GM21717 (cell line): Measurements from ENCODE around the gene TCP11L2.
"Not testable (repeated sequence)": the region's sequence is repeated elsewhere in the genome, so short reads cannot be mapped to it uniquely, and the experiment has no call there.

ENCODE experiments used
- ATAC-seq: cut with Tn5 transposase; IDR thresholded peaks from one replicate; pipeline ENCODE4 v1.9.1; 2021; ENCODE audit warnings: mild to moderate bottlenecking, moderate library complexity; ENCODE audit not compliant: unreplicated experiment

The TCP11L2 gene

DNA sequence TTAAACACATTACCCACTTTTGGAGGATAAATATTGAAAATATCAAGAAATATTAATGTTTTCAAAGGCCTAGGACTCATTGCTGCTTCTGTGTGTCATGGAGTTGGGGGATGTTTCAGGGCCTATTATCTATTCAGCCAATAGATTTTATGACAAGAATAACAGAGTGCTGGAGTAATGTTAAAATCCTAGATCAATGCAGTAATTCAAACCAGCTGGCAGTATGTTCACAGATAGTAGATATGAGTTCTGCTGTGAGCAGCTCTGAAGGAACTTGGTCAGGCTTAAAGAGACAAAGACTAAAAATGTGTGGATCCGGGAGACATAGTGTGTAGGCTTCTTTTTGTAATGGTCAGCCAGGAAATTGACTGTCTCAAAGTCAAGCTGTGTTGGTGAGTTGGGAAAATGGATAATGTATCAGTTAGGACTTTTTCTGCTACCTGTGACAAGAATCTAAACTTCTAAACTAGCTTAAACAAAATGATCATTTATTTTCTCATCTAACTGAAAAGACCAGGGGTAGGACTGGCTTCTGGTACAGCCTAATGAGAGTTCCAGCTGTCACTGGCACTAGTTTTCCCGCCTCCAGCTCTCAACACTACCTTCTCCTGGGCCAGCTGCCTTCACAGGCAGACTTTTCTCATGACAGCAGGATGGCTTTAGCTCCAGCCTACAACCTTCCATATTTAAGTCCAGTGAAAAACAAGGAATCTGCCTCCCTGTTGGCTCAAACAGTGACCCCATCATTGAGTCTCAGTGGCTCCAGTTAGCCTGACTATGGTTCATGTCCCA is 38.7 kb downstream of the TCP11L2 start:
- ATAC-seq, result no peak

DNA sequence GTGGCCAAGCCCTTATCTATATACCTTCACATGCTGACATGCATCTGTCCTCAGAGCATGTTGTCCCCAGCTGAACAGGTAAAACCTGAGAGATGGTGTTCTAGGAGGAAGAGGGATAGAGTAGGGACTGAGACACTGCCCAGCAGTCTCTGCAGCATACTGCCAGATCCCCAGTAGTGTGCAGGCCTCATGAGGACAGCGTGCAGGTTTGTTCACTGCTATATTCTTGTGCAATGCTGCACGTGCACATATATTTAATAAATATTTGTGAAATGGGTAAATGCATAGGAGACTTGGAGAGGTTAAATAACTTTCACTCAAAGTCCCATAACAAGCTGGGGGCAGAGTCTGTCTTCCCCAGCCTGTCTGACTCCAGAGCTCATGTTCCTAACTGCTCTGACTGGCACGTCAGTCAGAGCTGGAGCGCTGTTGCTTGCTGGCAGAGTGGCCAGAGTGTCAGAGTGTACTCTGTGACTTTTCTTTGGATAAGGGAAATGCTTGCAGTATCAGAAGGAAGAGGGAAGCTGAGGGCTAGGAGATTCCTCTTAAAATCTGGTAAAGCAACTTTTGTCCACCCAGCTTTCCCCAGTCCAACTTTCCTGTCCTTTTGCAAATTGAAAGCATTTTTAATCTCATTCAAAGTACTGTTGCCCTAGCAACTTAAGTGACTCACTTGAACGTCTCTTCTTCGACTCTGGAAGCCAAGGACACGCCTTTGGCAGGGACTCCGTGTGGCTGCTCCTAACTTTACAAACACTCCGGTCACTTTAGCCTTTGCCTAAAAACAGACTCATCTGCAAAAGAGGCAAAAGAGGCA is 40.1 kb downstream of the TCP11L2 start:
- ATAC-seq, result no peak

DNA sequence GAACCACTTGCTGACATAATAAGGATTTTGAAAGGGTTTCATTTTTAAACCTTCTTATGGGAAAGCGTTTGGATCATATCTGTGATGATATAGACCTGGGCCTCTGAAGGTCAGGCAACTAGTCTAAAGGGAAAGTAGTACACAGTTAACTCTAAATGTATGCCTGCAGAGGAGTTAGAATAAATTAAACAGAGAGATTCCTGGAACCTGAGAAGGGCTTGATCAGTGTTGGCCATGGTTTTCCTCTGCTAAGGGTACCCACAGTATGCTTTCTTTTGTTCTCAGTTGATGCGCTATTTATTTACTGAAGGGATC is 40.6 kb downstream of the TCP11L2 start:
- ATAC-seq, result no peak

DNA sequence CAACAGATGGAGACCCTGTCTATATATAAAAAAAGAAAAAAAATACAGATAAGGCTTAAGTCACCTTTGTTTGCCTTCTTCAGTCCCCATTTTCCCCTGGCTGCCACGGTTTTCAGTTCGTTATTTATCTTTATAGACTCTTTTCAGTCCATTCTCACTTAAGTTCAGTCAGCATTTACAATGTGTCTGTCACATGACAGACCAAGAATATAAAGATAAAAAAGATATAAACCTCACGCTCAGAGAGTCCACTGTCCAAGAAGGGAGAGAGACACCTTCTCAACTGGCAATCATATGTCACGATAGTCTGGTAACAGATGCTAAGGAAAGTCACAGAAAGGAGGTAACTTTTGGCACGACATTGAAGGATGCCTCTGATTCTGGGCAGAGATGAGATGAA is 41.6 kb downstream of the TCP11L2 start:
- ATAC-seq, result no peak

DNA sequence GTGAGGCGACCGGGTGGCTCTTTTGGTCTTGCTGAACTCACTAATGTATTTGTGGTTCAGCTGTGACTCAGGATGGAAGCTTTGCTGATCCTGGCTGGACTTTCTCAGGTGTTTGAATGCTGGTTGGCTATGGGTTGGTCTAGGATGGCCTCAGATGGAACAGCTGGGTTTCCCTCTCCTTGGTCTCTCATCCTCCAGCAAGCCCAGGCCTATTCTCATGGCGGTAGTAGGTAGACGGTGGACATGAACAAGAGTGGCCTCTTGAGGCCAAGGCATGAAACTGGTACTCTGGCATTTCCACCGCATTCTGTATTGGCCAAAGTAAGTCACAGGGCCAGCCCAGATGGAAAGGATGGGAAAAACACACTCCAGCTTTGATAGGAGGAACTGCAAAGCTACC is 43.2 kb downstream of the TCP11L2 start:
- ATAC-seq, result no peak

DNA sequence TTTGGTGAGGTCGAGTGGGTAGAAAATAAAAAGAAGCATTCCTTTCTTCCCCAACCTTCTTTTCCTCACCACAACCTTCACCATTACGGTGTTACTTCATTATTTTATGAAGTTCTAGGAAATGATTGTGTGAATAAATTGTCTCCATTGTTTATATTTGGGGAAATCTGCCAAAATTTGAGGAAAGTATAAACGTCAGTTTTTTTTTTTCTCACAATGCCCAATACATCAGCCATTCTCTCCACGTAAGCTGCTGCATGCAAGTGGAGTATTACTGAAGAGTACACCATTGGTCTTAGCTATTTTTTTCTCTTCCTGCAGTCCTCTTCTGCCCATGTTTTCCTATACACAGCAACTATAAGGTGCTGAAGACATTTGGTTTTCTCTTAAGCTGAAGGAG is 45.9 kb downstream of the TCP11L2 start:
- no peak for ATAC-seq

DNA sequence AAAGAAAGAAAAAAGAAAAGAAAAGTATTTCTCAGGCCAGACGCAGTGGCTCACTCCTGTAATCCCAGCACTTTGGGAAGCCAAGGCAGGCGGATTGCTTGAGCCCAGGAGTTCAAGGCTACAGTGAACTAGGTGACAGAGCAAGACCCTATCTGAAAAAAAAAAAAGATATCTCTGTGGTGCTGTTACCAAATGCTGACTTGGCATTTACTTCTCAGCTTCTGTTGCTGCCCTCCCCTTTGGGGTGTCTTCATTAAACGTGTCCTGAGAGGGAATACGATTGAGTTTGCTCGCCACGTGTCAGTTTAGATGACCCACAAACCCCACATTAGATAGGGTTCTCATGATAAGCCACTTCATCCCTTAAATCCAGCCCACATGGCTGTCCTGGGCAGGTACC is 50.6 kb downstream of the TCP11L2 start:
- no peak for ATAC-seq

DNA sequence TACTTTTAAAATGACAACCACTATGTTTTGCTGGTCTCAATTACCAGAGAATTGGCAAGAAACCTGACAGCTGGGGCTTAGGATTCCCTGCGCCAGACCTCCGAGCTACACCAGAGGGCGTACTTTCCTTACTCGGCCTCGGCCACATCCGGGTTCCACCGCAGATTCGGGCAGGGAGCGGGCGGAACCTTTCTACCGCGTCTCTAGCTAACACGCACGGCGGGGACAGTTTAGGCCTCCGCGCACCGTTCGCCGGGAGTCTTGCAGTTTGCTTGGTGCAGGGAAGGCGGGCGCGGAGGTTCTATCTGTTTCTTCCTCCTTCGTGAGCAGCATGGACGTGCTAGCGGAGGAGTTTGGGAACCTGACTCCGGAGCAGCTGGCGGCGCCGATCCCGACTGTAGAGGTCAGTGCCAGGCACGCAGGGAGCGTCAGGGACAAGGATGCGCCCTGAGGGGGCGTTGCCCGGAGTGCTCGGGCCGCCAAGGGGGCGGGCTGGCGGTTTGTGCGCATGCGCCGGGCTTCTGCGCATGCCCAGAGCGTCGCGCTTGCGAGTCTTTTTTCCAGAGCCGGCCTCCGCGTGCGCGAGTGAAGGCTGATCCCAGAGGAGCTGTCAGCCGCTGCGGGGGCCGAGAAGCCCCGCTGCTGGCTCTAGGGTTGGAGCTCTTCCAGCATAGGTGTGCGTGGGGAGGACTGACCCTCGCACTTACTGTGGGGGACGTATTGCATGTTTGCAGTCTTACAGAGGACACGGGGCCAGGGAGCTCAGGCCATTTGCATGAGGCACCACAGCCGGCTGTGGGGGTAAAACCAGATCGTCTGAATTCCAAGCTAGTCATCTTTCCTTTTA is 55.2 kb downstream of the TCP11L2 start, which contains the start of gene POLR3B:
POLR3B (plus strand) TSS at position 200 of the 847 bp plus-strand sequence; CDS start at position 332, 132 bp downstream.
- peak; percentile 90 for ATAC-seq

DNA sequence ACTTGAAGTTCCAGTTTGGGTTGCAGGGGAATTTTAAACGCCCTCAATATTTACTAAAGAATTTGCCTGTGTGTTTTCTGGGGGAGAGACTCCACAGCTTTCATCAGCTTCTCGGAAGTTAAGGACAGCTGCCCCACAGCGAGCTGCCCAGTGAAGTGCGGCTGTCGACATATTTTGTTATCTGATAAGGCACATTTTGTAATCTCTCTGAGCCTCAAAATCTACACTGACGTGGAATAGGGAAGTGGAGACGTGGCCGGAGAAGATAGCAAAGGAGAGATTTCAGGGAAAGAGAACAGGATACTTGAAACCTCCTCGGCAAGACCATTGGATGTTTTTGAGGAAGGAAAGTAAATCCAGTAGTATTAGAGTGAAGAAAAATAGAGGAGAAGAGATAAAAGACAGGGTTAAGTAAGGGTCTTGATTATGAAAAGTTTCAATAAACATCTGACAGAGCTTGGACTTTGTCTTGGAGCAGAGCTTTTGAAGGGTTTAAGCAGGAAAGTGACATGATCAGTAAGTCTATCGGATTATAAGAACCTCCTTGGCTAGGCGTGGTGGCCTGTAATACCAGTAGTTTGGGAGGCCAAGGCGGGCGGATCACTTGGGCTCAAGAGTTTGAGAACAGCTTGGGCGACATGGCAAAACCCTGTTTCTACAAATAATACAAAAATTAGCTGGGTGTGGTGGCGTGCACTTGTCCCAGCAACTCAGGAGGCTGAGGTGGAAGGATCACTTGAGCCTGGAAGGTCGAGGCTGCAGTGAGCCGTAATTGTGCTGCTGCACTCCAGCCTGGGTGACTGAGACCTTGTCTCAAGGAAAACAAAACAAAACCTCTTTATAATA is 56.1 kb downstream of the TCP11L2 start:
- ATAC-seq, result peak; percentile 10

DNA sequence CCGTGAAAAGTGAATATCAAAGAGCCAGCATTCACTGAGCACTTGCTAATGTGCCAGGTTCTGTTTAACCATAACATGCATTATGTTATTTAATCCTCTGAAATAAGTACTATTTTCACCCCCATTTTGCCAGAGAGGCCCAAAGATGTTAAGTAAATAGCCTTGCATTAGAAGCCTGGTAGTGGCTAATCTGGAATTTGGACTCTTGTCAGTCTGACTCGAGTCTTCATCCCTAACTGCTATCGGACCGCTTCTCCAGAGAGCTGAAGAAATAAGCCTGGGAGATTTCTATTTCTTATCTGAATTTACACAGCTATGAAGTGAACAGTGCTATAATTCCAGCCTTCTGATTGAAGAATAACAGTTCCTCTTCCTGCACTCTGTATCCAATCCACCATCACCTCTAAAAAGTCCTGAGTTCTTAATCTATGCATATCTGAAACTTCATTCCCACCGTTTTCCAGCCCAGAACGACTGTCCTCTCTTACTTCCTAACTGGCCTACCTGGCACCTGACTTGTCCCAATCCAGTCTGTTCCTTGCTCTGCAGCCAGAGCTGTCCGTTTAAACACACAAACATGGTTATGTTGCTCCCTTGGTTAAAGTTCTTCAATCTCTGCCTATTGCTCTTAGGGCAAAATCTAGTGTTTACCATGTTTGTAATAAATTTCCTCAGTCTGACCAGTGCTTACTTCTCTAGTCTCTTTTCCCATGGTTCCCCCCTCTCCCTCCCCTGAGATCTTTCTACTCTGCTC is 57.3 kb downstream of the TCP11L2 start:
- no peak for ATAC-seq

DNA sequence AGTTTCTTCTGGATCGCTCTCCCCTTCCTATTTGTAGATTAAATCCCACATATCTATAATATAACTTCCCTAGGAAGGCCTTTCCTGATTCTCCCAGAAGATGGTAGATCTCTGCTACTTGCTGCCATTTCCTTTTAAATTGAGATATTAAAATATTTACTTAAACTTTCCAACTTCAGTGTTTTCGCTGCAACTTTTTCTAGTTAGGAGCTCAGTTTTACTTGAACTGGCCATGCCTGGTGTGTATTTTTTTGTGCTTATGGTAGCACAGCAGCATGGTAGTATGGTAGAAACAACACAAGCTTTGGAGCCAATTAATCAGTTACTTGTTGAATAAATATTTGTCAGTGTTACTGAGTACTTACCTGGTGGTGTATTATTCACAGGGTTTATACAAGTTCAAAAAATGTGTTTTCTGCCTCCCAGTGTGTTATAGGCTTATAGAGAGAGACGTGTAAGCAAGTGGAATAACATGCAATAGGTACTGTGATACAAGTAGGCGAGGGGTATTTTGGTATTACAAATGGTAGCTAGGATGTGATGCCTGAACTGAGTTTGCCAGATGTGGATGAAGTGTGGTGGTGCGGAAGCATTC is 58.0 kb downstream of the TCP11L2 start:
- no peak for ATAC-seq

DNA sequence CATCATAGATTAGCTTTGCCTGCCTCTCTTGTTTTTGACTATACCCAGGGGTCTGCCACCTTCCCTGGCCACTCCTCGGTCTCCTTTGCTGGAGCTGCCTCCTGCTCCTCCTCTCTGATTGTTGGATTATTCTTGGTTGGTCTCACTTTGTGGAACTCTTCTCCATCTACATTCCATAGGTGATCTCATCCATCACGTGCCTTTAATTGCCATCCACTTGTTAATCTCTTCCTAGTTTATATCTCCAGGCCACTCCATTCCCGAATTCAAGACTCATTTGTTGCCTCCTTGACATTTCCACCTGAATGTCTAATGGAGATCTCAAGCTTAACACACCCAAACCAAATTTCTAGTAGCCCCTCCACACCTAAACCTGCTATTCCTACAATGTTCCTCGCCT is 60.4 kb downstream of the TCP11L2 start:
- no peak for ATAC-seq

DNA sequence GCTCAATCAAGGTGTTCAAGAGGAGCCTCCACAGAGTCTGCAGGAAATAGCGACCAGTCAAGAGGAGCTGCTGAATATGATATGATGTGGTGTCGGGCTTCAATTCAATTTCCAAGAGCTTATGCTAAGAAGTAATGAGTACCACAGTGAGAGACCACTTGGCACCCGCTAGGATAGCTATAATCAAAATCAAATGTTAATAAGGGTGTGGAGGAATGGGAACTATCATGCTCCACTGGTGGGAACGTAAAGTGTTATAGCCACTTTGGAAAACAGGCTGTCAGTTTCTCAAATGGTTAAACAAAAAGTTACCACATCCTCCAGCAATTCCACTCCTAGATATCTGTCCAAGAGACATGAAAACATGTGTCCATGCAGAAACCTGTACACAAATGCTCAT is 61.7 kb downstream of the TCP11L2 start:
- no peak for ATAC-seq

DNA sequence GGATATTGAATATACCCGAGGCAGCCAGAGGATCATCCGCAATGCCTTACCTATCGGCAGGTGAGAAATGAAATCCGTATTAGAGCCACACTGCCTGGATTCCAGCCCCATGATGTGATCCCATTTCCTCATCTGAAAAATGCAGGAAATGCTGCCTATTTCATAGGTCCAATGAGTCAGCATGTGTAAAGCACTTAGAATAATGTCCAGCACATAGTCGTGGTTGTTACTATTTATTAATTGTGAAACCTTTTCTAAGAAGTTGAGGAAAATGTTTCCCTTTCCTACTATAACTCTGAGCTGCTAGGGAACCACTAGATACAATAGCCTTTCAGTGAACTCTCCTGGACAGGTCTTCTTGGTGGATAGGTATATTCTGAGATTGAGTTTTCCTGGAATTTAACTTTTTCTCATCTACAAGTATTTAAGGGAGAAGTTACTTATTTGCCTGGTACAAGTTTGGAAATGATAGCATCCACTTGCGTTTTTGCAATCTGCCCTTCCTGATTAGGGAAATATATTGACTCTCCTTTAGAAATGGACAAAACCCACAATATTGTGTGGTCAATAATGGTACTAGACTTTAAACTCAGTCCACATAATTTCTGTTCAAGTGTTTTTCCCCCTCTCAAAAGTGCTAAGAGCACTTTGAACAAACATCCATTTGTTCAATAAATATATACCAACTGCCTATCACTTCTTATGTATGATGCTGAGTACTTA is 67.3 kb downstream of the TCP11L2 start:
- no peak for ATAC-seq

DNA sequence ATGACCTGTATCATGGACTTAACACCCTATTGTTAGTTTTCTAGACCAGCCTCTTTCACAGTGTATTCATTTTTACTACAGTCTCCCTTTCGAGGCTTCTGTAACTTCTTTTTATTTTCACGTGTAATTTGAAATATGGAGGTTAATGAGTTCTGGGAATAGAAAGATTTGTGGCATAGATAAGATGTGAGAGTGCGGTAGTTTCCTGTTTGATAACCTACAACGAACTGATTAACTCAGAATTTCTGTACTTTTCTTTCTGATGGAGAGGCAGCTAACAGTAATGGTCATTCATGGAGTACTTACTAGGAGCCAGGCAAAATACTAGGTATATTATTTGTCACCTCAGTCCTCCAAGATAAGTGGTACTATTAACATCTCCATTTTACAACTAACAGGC is 76.3 kb downstream of the TCP11L2 start:
- ATAC-seq, result no peak

DNA sequence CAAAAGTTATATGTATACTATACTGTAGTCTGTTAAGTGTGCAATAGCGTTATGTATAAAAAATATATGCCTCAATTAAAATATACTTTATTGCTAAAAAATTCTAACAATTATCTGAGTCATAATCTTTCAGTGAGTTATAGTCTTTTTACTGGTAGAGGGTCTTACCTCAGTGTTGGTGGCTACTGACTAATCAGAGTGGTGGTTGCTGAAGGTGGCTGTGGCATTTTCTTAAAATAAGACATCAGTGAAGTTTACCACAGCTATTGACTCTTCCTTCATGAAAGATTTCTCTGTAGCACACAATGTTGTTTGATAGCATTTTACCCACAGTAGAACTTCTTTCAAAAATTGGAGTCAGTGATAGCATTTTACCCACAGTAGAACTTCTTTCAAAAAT is 78.4 kb downstream of the TCP11L2 start:
- no peak for ATAC-seq

DNA sequence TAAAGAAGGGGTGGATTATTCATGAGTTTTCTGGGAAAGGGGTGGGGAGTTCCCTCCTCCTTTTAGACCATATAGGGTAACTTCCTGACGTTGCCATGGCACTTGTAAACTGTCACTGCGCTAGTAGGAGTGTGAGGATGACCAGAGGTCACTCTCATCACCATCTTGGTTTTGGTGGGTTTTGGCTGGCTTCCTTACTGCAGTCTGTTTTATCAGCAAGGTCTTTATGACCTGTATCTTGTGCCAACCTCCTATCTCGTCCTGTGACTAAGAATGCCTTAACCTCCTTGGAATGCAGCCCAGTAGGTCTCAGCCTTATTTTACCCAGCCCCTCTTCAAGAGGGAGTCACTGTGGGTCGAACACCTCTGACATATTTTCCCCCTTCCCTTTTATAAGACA is 79.3 kb downstream of the TCP11L2 start:
- ATAC-seq, result not testable (repeated sequence)

DNA sequence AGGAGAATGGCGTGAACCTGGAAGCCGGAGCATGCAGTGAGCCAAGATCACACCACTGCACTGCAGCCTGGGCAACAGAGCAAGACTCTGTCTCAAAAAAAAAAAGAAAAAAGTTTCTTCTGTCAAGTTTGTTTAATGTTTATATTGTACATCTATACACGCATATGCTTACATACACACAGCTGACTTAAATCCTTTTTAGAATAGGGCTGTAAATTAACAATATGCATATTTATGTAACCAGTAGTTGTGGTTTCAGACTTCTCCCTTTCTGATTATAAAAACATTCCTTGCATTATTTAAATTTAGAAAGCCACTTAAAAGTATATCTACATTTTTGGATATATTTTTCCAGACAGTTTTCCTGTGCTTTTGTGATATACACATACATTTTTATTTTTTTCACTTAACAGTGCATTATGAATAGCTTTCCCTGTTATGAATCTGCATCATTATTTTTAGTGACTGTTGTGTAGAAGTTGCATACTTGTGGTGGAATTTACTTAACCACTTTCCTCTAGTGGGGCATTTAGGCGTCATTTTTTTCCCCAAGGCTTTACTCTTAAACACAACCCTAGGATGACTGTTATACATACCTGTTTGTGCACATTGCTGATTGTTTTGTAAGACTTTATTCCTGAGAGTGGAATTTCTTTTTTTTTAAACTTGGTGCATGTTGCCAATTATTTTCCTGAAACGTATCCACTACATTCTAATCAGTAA is 84.4 kb downstream of the TCP11L2 start:
- no peak for ATAC-seq
